ENCODE data around the gene SPATA31C1.
"Not testable (repeated sequence)": the region's sequence is repeated elsewhere in the genome, so short reads cannot be mapped to it uniquely, and the experiment has no call there.

The SPATA31C1 gene

GRCh38 chr9:87889882-87890252 is 27.9 kb upstream of the SPATA31C1 start:
- no peak for DNase-seq (ENCODE audit: low read depth in 1 of 2, low spot score in 1 of 2)
- in situ Hi-C loops (cut with HindIII; ENCODE audit: low pct_unique_long_range_greater_than_20kb, low sequenced_read_pairs) = no loop called here
- TF ChIP-seq JUND (IDR thresholded peaks at IDR 0.05; ENCODE audit: low read depth) = no peak

GRCh38 chr9:87890837-87891236 is 26.9 kb upstream of the SPATA31C1 start:
- in situ Hi-C loops (cut with HindIII; ENCODE audit: low pct_unique_long_range_greater_than_20kb, low sequenced_read_pairs) = no loop called here
- TF ChIP-seq JUND (IDR thresholded peaks at IDR 0.05; ENCODE audit: low read depth) = no peak
- no peak for DNase-seq (ENCODE audit: low read depth in 1 of 2, low spot score in 1 of 2)

DNA sequence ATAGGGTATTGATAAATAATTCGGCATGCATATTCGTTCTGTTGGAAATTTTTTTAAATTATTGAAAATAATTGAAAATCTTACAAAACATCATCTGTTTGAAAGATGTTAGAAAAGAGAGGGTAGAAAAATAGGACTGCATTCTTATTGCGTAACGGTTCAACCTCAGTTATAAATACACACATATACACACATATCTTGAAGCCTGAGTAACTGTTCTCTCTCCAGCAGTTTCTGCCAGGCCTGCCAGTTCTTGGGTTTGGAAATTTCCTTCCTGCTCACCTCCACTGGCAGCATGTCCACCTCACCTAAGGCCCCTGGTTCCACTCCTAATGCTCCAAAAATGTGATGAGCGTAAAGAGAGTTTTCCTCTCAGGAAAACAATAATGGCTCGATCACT is 26.0 kb upstream of the SPATA31C1 start:
- no peak for TF ChIP-seq JUND (IDR thresholded peaks at IDR 0.05; ENCODE audit: low read depth)
- in situ Hi-C loops (cut with HindIII; ENCODE audit: low pct_unique_long_range_greater_than_20kb, low sequenced_read_pairs) = no loop called here
- DNase-seq (ENCODE audit: low read depth in 1 of 2, low spot score in 1 of 2) = no peak

DNA sequence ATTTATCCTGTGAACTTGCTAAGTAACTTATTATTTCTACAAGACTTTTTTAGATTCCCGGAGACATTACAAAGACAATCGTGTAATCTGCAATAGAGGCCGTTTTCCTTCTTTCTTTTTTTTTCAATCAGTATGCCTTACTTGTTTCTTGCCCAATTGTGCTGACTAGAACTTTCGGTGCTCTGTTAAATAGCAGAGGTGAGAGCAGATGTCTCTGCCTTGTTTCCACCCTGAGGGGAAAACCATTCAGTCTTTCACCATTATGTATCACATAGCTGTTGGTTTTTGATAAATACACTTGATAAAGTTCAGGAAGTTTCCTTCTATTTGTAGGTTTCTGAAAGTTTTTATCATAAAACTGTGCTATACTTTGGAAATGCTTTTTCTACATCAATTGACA is 24.8 kb upstream of the SPATA31C1 start:
- no peak for TF ChIP-seq JUND (IDR thresholded peaks at IDR 0.05; ENCODE audit: low read depth)
- in situ Hi-C loops (cut with HindIII; ENCODE audit: low pct_unique_long_range_greater_than_20kb, low sequenced_read_pairs) = no loop called here
- no peak for DNase-seq (ENCODE audit: low read depth in 1 of 2, low spot score in 1 of 2)

GRCh38 chr9:87894998-87895625 is 22.6 kb upstream of the SPATA31C1 start:
- in situ Hi-C loops (cut with HindIII; ENCODE audit: low pct_unique_long_range_greater_than_20kb, low sequenced_read_pairs) = no loop called here
- no peak for TF ChIP-seq JUND (IDR thresholded peaks at IDR 0.05; ENCODE audit: low read depth)
- no peak for DNase-seq (ENCODE audit: low read depth in 1 of 2, low spot score in 1 of 2)

DNA sequence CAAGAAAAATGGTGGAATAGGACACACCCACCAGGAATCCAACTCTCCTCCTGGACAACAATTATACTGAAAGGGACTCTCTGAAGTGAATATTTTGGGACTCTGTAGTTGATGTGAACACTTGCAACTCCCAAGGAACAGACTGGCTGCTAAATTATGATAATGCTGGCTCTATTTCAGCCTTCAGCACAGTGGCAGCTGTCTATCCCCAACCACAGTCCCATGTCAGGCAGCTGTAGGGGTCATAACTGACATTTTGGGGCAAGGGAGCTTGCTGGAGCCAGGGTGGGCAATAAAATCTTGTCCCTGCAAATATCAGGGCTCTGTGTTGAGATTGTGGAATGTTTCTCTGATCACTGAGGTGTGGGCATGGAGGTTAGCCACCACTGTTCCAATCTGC is 20.9 kb upstream of the SPATA31C1 start:
- in situ Hi-C loops (cut with HindIII; ENCODE audit: low pct_unique_long_range_greater_than_20kb, low sequenced_read_pairs) = no loop called here
- no peak for DNase-seq (ENCODE audit: low read depth in 1 of 2, low spot score in 1 of 2)
- TF ChIP-seq JUND (IDR thresholded peaks at IDR 0.05; ENCODE audit: low read depth) = no peak

GRCh38 chr9:87898151-87898550 is 19.6 kb upstream of the SPATA31C1 start:
- DNase-seq (ENCODE audit: low read depth in 1 of 2, low spot score in 1 of 2) = no peak
- TF ChIP-seq JUND (IDR thresholded peaks at IDR 0.05; ENCODE audit: low read depth) = no peak
- in situ Hi-C loops (cut with HindIII; ENCODE audit: low pct_unique_long_range_greater_than_20kb, low sequenced_read_pairs) = no loop called here

- DNase-seq (ENCODE audit: low read depth in 1 of 2, low spot score in 1 of 2); in situ Hi-C loops (cut with HindIII; ENCODE audit: low pct_unique_long_range_greater_than_20kb, low sequenced_read_pairs): not testable (repeated sequence)
Measured at GRCh38 chr9:87902371-87902770, 15.4 kb upstream of the SPATA31C1 start.

GRCh38 chr9:87909310-87910041 is 8.3 kb upstream of the SPATA31C1 start:
- in situ Hi-C loops (cut with HindIII; ENCODE audit: low pct_unique_long_range_greater_than_20kb, low sequenced_read_pairs) = no loop called here
- TF ChIP-seq JUND (IDR thresholded peaks at IDR 0.05; ENCODE audit: low read depth) = no peak
- peak in 1 of 2 experiments; percentile 81 for DNase-seq (ENCODE audit: low read depth in 1 of 2, low spot score in 1 of 2)

DNA sequence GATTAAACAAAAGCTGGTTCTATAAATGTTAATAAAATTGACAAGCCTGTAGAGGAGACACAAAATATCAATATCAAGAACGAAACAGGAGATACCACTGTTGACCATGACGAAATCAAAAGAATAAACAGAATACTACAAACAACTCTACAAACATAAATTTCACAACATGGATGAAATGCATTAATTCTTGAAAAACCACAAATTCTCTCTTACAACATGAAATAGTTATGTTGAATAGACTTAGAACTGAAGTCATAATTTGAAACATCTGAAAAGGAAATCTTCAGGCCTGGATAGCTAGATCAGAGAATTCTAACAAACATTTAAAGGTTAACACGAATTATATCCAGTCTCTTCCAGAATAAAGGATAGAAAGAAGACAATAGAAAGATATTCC is 6.9 kb upstream of the SPATA31C1 start:
- in situ Hi-C loops (cut with HindIII; ENCODE audit: low pct_unique_long_range_greater_than_20kb, low sequenced_read_pairs) = no loop called here
- no peak for DNase-seq (ENCODE audit: low read depth in 1 of 2, low spot score in 1 of 2)
- no peak for TF ChIP-seq JUND (IDR thresholded peaks at IDR 0.05; ENCODE audit: low read depth)

DNA sequence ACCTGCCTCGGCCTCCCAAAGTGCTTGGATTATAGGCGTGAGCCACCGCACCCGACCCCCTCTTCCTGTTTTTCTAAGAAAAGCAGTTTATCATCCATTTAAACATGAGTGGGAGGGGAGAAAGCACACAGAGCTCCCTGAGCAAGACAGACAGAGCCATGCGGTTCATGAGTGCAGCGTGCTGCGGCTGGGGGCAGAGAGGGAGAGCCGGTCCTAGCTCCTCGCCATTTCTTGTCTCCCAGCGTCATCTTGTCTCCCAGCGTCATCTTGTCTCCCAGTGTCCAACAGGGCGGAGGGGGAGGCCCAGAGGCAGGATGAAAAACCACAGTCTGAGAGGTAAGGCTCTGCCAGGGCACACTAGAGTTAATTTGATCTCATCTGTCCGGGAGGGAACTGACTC is 1.3 kb downstream of the SPATA31C1 start:
- DNase-seq (ENCODE audit: low read depth in 1 of 2, low spot score in 1 of 2); in situ Hi-C loops (cut with HindIII; ENCODE audit: low pct_unique_long_range_greater_than_20kb, low sequenced_read_pairs): not testable (repeated sequence)

GRCh38 chr9:87921561-87921960 is 3.8 kb downstream of the SPATA31C1 start:
- in situ Hi-C loops (cut with HindIII; ENCODE audit: low pct_unique_long_range_greater_than_20kb, low sequenced_read_pairs) = not testable (repeated sequence)

DNA sequence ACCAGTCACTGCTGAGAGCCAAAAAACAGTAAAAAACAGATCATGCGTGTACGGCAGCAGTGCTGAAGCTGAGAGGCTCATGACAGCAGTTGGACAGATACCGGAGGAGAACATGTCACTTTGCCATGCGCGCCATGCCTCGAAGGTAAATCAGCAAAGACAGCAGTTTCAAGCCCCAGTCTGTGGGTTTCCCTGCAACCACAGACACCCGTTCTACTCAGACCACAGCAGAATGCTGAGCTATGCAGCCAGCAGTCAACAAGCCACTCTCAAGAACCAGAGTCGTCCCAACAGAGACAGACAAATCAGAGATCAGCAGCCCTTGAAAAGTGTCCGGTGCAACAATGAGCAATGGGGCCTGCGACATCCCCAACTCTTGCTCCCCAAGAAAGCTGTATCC is 5.2 kb downstream of the SPATA31C1 start:
- in situ Hi-C loops (cut with HindIII; ENCODE audit: low pct_unique_long_range_greater_than_20kb, low sequenced_read_pairs) = not testable (repeated sequence)

More at GRCh38 chr9:87921561-87921960, 3.8 kb downstream of the SPATA31C1 start:
- not testable (repeated sequence) for DNase-seq (ENCODE audit: low read depth in 1 of 2, low spot score in 1 of 2)

GRCh38 chr9:87924851-87925250 is 7.1 kb downstream of the SPATA31C1 start:
- in situ Hi-C loops (cut with HindIII; ENCODE audit: low pct_unique_long_range_greater_than_20kb, low sequenced_read_pairs); DNase-seq (ENCODE audit: low read depth in 1 of 2, low spot score in 1 of 2): not testable (repeated sequence)

More for the DNA sequence above, 5.2 kb downstream of the SPATA31C1 start:
- DNase-seq (ENCODE audit: low read depth in 1 of 2, low spot score in 1 of 2) = not testable (repeated sequence)

DNA sequence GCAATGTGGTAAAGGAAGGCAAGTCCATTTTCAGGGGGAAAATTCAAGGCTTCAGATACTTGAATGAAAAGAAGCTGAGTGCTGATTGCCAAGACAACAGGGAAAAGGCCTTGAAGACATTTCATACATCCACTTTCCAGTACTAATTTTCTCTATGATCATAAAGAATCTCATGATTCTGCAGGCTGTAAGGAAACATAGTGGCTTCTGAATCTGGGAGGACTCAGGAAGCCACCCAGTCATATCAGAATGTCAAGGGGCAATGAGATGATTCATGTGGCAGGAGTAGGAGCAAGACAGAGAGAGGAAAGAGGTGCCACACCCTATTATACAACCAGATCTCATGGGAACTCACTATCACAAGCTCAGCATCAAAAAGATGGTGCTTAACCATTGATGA is 11.4 kb downstream of the SPATA31C1 start:
- in situ Hi-C loops (cut with HindIII; ENCODE audit: low pct_unique_long_range_greater_than_20kb, low sequenced_read_pairs); DNase-seq (ENCODE audit: low read depth in 1 of 2, low spot score in 1 of 2): not testable (repeated sequence)

DNA sequence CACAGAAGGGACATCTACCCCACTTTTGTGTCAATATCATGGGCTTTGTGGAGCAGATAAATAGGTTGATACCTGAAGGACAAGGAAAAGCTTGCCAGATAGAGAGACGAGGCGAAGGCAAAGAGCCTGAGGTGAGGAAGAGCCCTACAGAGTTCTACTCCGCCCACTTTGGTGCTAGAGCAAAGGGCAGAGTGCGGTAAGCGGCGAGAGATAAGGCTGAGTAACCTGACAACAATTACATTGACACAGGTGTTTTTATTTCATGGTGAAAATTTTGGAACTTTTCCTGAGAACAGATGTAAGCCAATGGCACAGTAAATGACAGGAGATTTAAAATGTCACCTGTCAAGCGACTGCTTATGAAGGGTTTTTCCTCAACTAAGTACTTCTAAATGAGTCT is 16.7 kb downstream of the SPATA31C1 start:
- in situ Hi-C loops (cut with HindIII; ENCODE audit: low pct_unique_long_range_greater_than_20kb, low sequenced_read_pairs); DNase-seq (ENCODE audit: low read depth in 1 of 2, low spot score in 1 of 2): not testable (repeated sequence)

DNA sequence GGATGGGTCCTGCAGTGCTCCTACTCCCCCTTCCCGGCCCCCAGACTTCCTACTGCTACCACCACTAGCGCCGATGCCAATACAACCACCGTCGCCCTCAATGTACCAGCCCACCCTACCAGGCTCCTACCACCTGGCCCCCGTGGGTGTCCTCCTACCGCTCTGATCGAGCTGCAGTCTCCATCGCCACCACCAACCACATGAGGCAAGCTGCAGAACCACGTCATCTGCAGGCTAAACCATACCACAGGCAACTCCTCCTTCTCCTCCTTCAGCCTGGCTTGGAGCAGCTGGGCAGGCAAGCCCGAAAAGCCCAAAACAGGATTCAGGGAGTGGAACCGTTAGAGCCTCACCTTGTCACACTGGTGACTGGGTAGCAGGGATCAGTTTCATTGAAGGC is 19.6 kb downstream of the SPATA31C1 start:
- DNase-seq (ENCODE audit: low read depth in 1 of 2, low spot score in 1 of 2); in situ Hi-C loops (cut with HindIII; ENCODE audit: low pct_unique_long_range_greater_than_20kb, low sequenced_read_pairs): not testable (repeated sequence)

DNA sequence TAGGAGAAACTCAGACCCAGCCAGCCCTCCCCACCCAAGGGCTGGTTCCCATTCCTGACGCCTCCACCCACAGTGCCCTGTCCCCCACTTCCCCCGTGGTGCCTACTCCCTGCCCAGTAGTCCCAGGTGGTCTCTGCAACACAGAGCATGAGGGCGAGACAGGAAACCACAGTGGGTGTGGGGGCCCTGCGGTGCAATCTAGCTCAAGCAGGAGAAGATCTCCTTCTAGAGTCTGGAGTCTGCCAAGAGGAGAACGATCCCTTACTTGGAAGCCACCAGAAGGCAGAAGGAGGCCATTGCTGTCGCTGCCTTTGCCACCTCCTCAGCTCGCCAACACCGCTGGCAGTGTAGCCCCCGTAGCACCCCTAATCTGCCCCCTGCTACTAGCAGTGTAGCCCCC is 20.2 kb downstream of the SPATA31C1 start:
- in situ Hi-C loops (cut with HindIII; ENCODE audit: low pct_unique_long_range_greater_than_20kb, low sequenced_read_pairs); DNase-seq (ENCODE audit: low read depth in 1 of 2, low spot score in 1 of 2): not testable (repeated sequence)

Data from T47D (cell line).